ENCODE measurements around the gene UMODL1. TPM values are rescaled to one million over a fixed set of nuclear protein-coding genes. Genes with fewer than 3 reads are reported as not detected.
A peak's percentile ranks its signal among the peaks of the same experiment; 100 is the strongest.

Gene UMODL1
- total RNA-seq, 1 donor from 2014 or later: not detected

- H3K9me3 ChIP-seq (ENCODE audit: control insufficient read depth in 3 of 3, low read length in 3 of 3): no peaks in the 10 kb centered on the region
- no peaks in the 10 kb centered on the region for H3K36me3 ChIP-seq (ENCODE audit: control insufficient read depth in 3 of 3, insufficient read depth in 3 of 3, low read length in 3 of 3)
- no peak overlapping the region for H3K27ac ChIP-seq (ENCODE audit: low read depth, low read length)
- no peak overlapping the region for H3K9ac ChIP-seq (ENCODE audit: low read depth in 1 of 3, low read length in 3 of 3)
- peaks cover 7 to 13% (median 12%) of the 10 kb centered on the region in 3 donors for H3K4me1 ChIP-seq (ENCODE audit: control insufficient read depth in 3 of 3, insufficient read depth in 3 of 3, low read length in 3 of 3)
- no peaks in the 10 kb centered on the region for H3K27me3 ChIP-seq (ENCODE audit: control insufficient read depth in 3 of 3, insufficient read depth in 3 of 3, low read length in 3 of 3)
- no peak overlapping the region for H3K4me3 ChIP-seq (ENCODE audit: low read length in 3 of 3)
These were observed 26.1 kb upstream of the UMODL1 start for GRCh38 chr21:42044871-42045495.

- Histone ChIP-seq H3K4me3 (ENCODE audit: low read length in 3 of 3) (no peak overlapping the region), H3K9me3 (ENCODE audit: control insufficient read depth in 3 of 3, low read length in 3 of 3) (no peaks in the 10 kb centered on the region), H3K9ac (ENCODE audit: low read depth in 1 of 3, low read length in 3 of 3) (no peak overlapping the region), H3K27me3 (ENCODE audit: control insufficient read depth in 3 of 3, insufficient read depth in 3 of 3, low read length in 3 of 3) (no peaks in the 10 kb centered on the region), H3K27ac (ENCODE audit: low read depth, low read length) (peak overlapping the region; percentile 51), H3K36me3 (ENCODE audit: control insufficient read depth in 3 of 3, insufficient read depth in 3 of 3, low read length in 3 of 3) (no peaks in the 10 kb centered on the region), H3K4me1 (ENCODE audit: control insufficient read depth in 3 of 3, insufficient read depth in 3 of 3, low read length in 3 of 3) (peaks cover 5 to 9% (median 8%) of the 10 kb centered on the region in 3 donors)
These were observed 23.1 kb upstream of the UMODL1 start for GRCh38 chr21:42047821-42048613.

GRCh38 chr21:42048870-42049577 lies 22.1 kb upstream of the UMODL1 start:
- no peaks in the 10 kb centered on the region for H3K36me3 ChIP-seq (ENCODE audit: control insufficient read depth in 3 of 3, insufficient read depth in 3 of 3, low read length in 3 of 3)
- H3K9me3 ChIP-seq (ENCODE audit: control insufficient read depth in 3 of 3, low read length in 3 of 3): no peaks in the 10 kb centered on the region
- H3K27ac ChIP-seq (ENCODE audit: low read depth, low read length): peak overlapping the region; percentile 51
- H3K4me3 ChIP-seq (ENCODE audit: low read length in 3 of 3): no peak overlapping the region
- H3K9ac ChIP-seq (ENCODE audit: low read depth in 1 of 3, low read length in 3 of 3): no peak overlapping the region
- peaks cover 5 to 9% (median 8%) of the 10 kb centered on the region in 3 donors for H3K4me1 ChIP-seq (ENCODE audit: control insufficient read depth in 3 of 3, insufficient read depth in 3 of 3, low read length in 3 of 3)
- no peaks in the 10 kb centered on the region for H3K27me3 ChIP-seq (ENCODE audit: control insufficient read depth in 3 of 3, insufficient read depth in 3 of 3, low read length in 3 of 3)

GRCh38 chr21:42049578-42050430 lies 21.3 kb upstream of the UMODL1 start:
- peaks cover 0 to 2% (median 0%) of the 10 kb centered on the region in 3 donors for H3K27me3 ChIP-seq (ENCODE audit: control insufficient read depth in 3 of 3, insufficient read depth in 3 of 3, low read length in 3 of 3)
- H3K4me3 ChIP-seq (ENCODE audit: low read length in 3 of 3): no peak overlapping the region
- no peaks in the 10 kb centered on the region for H3K36me3 ChIP-seq (ENCODE audit: control insufficient read depth in 3 of 3, insufficient read depth in 3 of 3, low read length in 3 of 3)
- H3K9ac ChIP-seq (ENCODE audit: low read depth in 1 of 3, low read length in 3 of 3): no peak overlapping the region
- H3K27ac ChIP-seq (ENCODE audit: low read depth, low read length): no peak overlapping the region
- H3K4me1 ChIP-seq (ENCODE audit: control insufficient read depth in 3 of 3, insufficient read depth in 3 of 3, low read length in 3 of 3): peaks cover 5 to 9% (median 8%) of the 10 kb centered on the region in 3 donors
- H3K9me3 ChIP-seq (ENCODE audit: control insufficient read depth in 3 of 3, low read length in 3 of 3): no peaks in the 10 kb centered on the region

GRCh38 chr21:42051788-42052187 lies 19.3 kb upstream of the UMODL1 start:
- Histone ChIP-seq H3K4me1 (ENCODE audit: control insufficient read depth in 3 of 3, insufficient read depth in 3 of 3, low read length in 3 of 3) (peaks cover 5 to 9% (median 8%) of the 10 kb centered on the region in 3 donors), H3K27ac (ENCODE audit: low read depth, low read length) (no peak overlapping the region), H3K36me3 (ENCODE audit: control insufficient read depth in 3 of 3, insufficient read depth in 3 of 3, low read length in 3 of 3) (no peaks in the 10 kb centered on the region), H3K9me3 (ENCODE audit: control insufficient read depth in 3 of 3, low read length in 3 of 3) (no peaks in the 10 kb centered on the region), H3K9ac (ENCODE audit: low read depth in 1 of 3, low read length in 3 of 3) (no peak overlapping the region), H3K4me3 (ENCODE audit: low read length in 3 of 3) (no peak overlapping the region), H3K27me3 (ENCODE audit: control insufficient read depth in 3 of 3, insufficient read depth in 3 of 3, low read length in 3 of 3) (peaks cover 0 to 7% (median 4%) of the 10 kb centered on the region in 3 donors)

GRCh38 chr21:42055425-42055824 lies 15.7 kb upstream of the UMODL1 start:
- peaks cover 10 to 19% (median 13%) of the 10 kb centered on the region in 3 donors for H3K27me3 ChIP-seq (ENCODE audit: control insufficient read depth in 3 of 3, insufficient read depth in 3 of 3, low read length in 3 of 3)
- H3K9ac ChIP-seq (ENCODE audit: low read depth in 1 of 3, low read length in 3 of 3): no peak overlapping the region
- H3K4me1 ChIP-seq (ENCODE audit: control insufficient read depth in 3 of 3, insufficient read depth in 3 of 3, low read length in 3 of 3): peaks cover 0 to 6% (median 0%) of the 10 kb centered on the region in 3 donors
- H3K27ac ChIP-seq (ENCODE audit: low read depth, low read length): no peak overlapping the region
- no peaks in the 10 kb centered on the region for H3K36me3 ChIP-seq (ENCODE audit: control insufficient read depth in 3 of 3, insufficient read depth in 3 of 3, low read length in 3 of 3)
- H3K9me3 ChIP-seq (ENCODE audit: control insufficient read depth in 3 of 3, low read length in 3 of 3): no peaks in the 10 kb centered on the region
- H3K4me3 ChIP-seq (ENCODE audit: low read length in 3 of 3): no peak overlapping the region

GRCh38 chr21:42056468-42056867 lies 14.6 kb upstream of the UMODL1 start:
- Histone ChIP-seq H3K9ac (ENCODE audit: low read depth in 1 of 3, low read length in 3 of 3) (no peak overlapping the region), H3K4me1 (ENCODE audit: control insufficient read depth in 3 of 3, insufficient read depth in 3 of 3, low read length in 3 of 3) (peaks cover 0 to 6% (median 0%) of the 10 kb centered on the region in 3 donors), H3K36me3 (ENCODE audit: control insufficient read depth in 3 of 3, insufficient read depth in 3 of 3, low read length in 3 of 3) (no peaks in the 10 kb centered on the region), H3K27ac (ENCODE audit: low read depth, low read length) (no peak overlapping the region), H3K27me3 (ENCODE audit: control insufficient read depth in 3 of 3, insufficient read depth in 3 of 3, low read length in 3 of 3) (peaks cover 10 to 19% (median 13%) of the 10 kb centered on the region in 3 donors), H3K4me3 (ENCODE audit: low read length in 3 of 3) (no peak overlapping the region), H3K9me3 (ENCODE audit: control insufficient read depth in 3 of 3, low read length in 3 of 3) (no peaks in the 10 kb centered on the region)

GRCh38 chr21:42056996-42057689 lies 14.0 kb upstream of the UMODL1 start:
- Histone ChIP-seq H3K4me3 (ENCODE audit: low read length in 3 of 3) (no peak overlapping the region), H3K9ac (ENCODE audit: low read depth in 1 of 3, low read length in 3 of 3) (no peak overlapping the region), H3K36me3 (ENCODE audit: control insufficient read depth in 3 of 3, insufficient read depth in 3 of 3, low read length in 3 of 3) (no peaks in the 10 kb centered on the region), H3K27ac (ENCODE audit: low read depth, low read length) (peak overlapping the region; percentile 19), H3K27me3 (ENCODE audit: control insufficient read depth in 3 of 3, insufficient read depth in 3 of 3, low read length in 3 of 3) (peaks cover 13 to 19% (median 16%) of the 10 kb centered on the region in 3 donors), H3K9me3 (ENCODE audit: control insufficient read depth in 3 of 3, low read length in 3 of 3) (no peaks in the 10 kb centered on the region), H3K4me1 (ENCODE audit: control insufficient read depth in 3 of 3, insufficient read depth in 3 of 3, low read length in 3 of 3) (peaks cover 0 to 6% (median 0%) of the 10 kb centered on the region in 3 donors)

Data from skeletal muscle tissue (tissue), 4 donors.